Neural cell (in vitro differentiated cells): Measurements from ENCODE around the gene TRIM9.

ENCODE experiments used
- CTCF ChIP-seq: fragments of 450-650 bp; IDR thresholded peaks from 2 replicates; pipeline ENCODE4 v1.5.1; 2014; ENCODE audit warnings: antibody characterized with exemption, mild to moderate bottlenecking, moderate library complexity; ENCODE audit not compliant: poor library complexity, severe bottlenecking
- EP300 ChIP-seq: fragments of 450-650 bp; conservative IDR thresholded peaks from 2 replicates; pipeline ENCODE4 v1.6.1; 2014; ENCODE audit warnings: antibody characterized with exemption, mild to moderate bottlenecking, moderate library complexity; ENCODE audit not compliant: poor library complexity, severe bottlenecking
- EZH2 ChIP-seq: fragments of 200-600, 300-800 bp; shearing (Covaris generic), sonication (generic); IDR thresholded peaks from 2 replicates; pipeline ENCODE4 v1.6.1; 2014; ENCODE audit warnings: antibody characterized with exemption, low read length, borderline replicate concordance, mild to moderate bottlenecking; ENCODE audit not compliant: insufficient read depth, poor library complexity, severe bottlenecking
- MXI1 ChIP-seq: fragments of 450-650 bp; conservative IDR thresholded peaks from 2 replicates; pipeline ENCODE4 v1.6.1; 2014; ENCODE audit warnings: antibody characterized with exemption, mild to moderate bottlenecking; ENCODE audit not compliant: poor library complexity, severe bottlenecking
- POLR2AphosphoS5 ChIP-seq: IDR thresholded peaks from 2 replicates; pipeline ENCODE4 v1.6.1; 2012
- RAD21 ChIP-seq: fragments of 450-650 bp; conservative IDR thresholded peaks from 2 replicates; pipeline ENCODE4 v1.6.1; 2014; ENCODE audit warnings: antibody characterized with exemption, mild to moderate bottlenecking, moderate library complexity
- REST ChIP-seq: IDR thresholded peaks from 2 replicates; pipeline ENCODE4 v1.6.1; 2012; ENCODE audit warnings: borderline replicate concordance
- SMC3 ChIP-seq: fragments of 450-650 bp; conservative IDR thresholded peaks from 2 replicates; pipeline ENCODE4 v1.6.1; 2014; ENCODE audit warnings: antibody characterized with exemption, mild to moderate bottlenecking, moderate library complexity; ENCODE audit not compliant: poor library complexity
- TAF1 ChIP-seq: IDR thresholded peaks from 2 replicates; pipeline ENCODE4 v1.6.1; 2012; ENCODE audit warnings: low read depth

GRCh38 chr14:50937800-50938199 lies 157.1 kb downstream of the TRIM9 start:
- TF ChIP-seq TAF1: no peak
- TF ChIP-seq CTCF: no peak
- no peak for TF ChIP-seq REST
- no peak for TF ChIP-seq POLR2AphosphoS5
- TF ChIP-seq RAD21: no peak
- TF ChIP-seq EZH2: no peak
- TF ChIP-seq MXI1: no peak
- no peak for TF ChIP-seq EP300
- no peak for TF ChIP-seq SMC3
